ENCODE results near the gene PPM1A. TPM values are rescaled to one million over a fixed set of nuclear protein-coding genes. Genes with fewer than 3 reads are reported as not detected.

The PPM1A gene
- total and polyA plus RNA-seq, 2 of the 8 experiments (the other 6 are each of a cell fraction or from before 2014, with no cell fraction given), result 14.0 to 51.2 TPM

DNA sequence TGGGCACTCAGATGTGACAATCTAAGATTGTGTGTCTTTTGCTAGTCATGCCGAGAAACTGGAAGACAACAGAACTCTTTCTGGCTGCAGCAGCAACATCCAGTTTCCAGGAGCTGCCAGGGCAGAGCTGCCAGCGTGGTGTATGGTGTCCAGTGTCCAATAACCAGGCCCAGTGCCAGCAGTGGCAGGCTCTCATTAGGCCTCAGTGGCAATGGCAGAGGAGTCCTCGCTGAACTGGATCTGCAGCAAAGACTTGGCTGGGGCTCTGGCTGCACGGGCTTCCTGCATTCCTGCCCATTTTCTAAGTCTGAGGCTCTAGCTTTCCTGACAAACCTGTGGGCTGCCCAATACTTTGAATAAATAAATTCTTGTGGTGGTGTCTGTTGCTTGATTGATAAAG, 26.2 kb upstream of the PPM1A start:
- TF ChIP-seq SIX5 (IDR thresholded peaks at IDR 0.05; ENCODE audit: low read depth, low read length) (no peak), CHD2 (IDR thresholded peaks at IDR 0.05; ENCODE audit: low read length) (no peak), FOSL1 (IDR thresholded peaks at IDR 0.05; ENCODE audit: insufficient read depth, low read depth, low read length) (no peak), CREB1 (IDR thresholded peaks at IDR 0.05) (no peak), EP300 (IDR thresholded peaks at IDR 0.05; ENCODE audit: borderline replicate concordance in 1 of 2, low read depth in 2 of 2, low read length in 2 of 2) (no peak), ASH2L (IDR thresholded peaks at IDR 0.05; ENCODE audit: low read length) (no peak), TBP (IDR thresholded peaks at IDR 0.05; ENCODE audit: low read depth, low read length) (no peak)
- TF ChIP-seq, protein P1, sequence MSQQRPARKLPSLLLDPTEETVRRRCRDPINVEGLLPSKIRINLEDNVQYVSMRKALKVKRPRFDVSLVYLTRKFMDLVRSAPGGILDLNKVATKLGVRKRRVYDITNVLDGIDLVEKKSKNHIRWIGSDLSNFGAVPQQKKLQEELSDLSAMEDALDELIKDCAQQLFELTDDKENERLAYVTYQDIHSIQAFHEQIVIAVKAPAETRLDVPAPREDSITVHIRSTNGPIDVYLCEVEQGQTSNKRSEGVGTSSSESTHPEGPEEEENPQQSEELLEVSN (IDR thresholded peaks at IDR 0.05), result no peak
- H3K79me1 ChIP-seq (ENCODE audit: low read depth, low read length), result no peaks in the 10 kb centered on the region
- H2BK20ac ChIP-seq (ENCODE audit: low read length), result no peak overlapping the region
- H4K20me1 ChIP-seq (replicated peaks in 1 of 2; ENCODE audit: control insufficient read depth in 1 of 2, insufficient read depth in 2 of 2, low read length in 2 of 2), result no peaks in the 10 kb centered on the region
- H3K79me2 ChIP-seq (ENCODE audit: control insufficient read depth in 1 of 2, insufficient read depth in 2 of 2, low read length in 2 of 2), result no peaks in the 10 kb centered on the region
- POLR2A ChIA-PET (ENCODE audit: partially characterized antibody), result no interaction called here
- peak overlapping the region; percentile 57 for H2BK120ac ChIP-seq (replicated peaks; ENCODE audit: low read depth, low read length)
- no peaks in the 10 kb centered on the region for H3K36me3 ChIP-seq (ENCODE audit: control insufficient read depth in 2 of 4, insufficient read depth in 4 of 4, low read length in 3 of 4)
- no peak for DNase-seq (ENCODE audit: low read depth in 1 of 2, low spot score in 2 of 2)
- no peak overlapping the region for H4K91ac ChIP-seq (replicated peaks; ENCODE audit: insufficient read length, low read length)
- no peak for FAIRE-seq
- no peak overlapping the region for H3K4me2 ChIP-seq (ENCODE audit: insufficient read depth in 1 of 2, low read depth in 2 of 2, low read length in 2 of 2)
- no peak overlapping the region for H3K4me3 ChIP-seq (ENCODE audit: extremely low read depth in 1 of 4, insufficient read depth in 2 of 4, low read depth in 3 of 4, low read length in 4 of 4)
- 0 out of 2 replicates have a peak overlapping the region, but pooled peaks have one; percentile 6 for H2BK15ac ChIP-seq (ENCODE audit: low read length)
- H3K4me1 ChIP-seq (replicated peaks in 1 of 4; ENCODE audit: control insufficient read depth in 3 of 4, insufficient read depth in 4 of 4, low read length in 3 of 4), result peaks cover 0 to 5% (median 0%) of the 10 kb centered on the region in 4 experiments; a peak in 1 of 7 replicates
- H2BK12ac ChIP-seq (ENCODE audit: low read depth, low read length), result no peak overlapping the region
- 86% methylated on average over 4 of the region's 4 CpGs; no CpG with 5 or more reads in 1 of the 2 experiments for WGBS, 2 experiments (ENCODE audit: extremely low coverage in 1 of 2, insufficient coverage in 1 of 2, insufficient read length in 1 of 2, insufficient replicate concordance in 2 of 2, low coverage in 1 of 2, low lambda C conversion rate in 2 of 2, missing lambda C conversion rate in 1 of 2)
- no peak overlapping the region for H4K8ac ChIP-seq (ENCODE audit: extremely low read depth, insufficient read depth, low read length)
- H3K23ac ChIP-seq (ENCODE audit: insufficient read length), result peak overlapping the region; percentile 74
- no peaks in the 10 kb centered on the region for H3K23me2 ChIP-seq (ENCODE audit: low read depth, low read length)
- H2BK5ac ChIP-seq (ENCODE audit: low read depth, low read length), result 0 out of 2 replicates have a peak overlapping the region, but pooled peaks have one; percentile 25
- no peak overlapping the region for H3K9ac ChIP-seq (replicated peaks in 1 of 4; ENCODE audit: extremely low read depth in 1 of 4, low read depth in 3 of 4, low read length in 3 of 4)
- no peak overlapping the region for H3K14ac ChIP-seq (ENCODE audit: insufficient read length)
- peak overlapping the region; percentile 92; the same call in 1 of the 2 replicates for H2AFZ ChIP-seq (ENCODE audit: low read length)
- no peak overlapping the region for H3K18ac ChIP-seq (ENCODE audit: extremely low read depth, low read length)
- H4K5ac ChIP-seq (ENCODE audit: insufficient read length, low read depth, low read length), result no peak overlapping the region
- CTCF ChIA-PET (ENCODE audit: partially characterized antibody), result no interaction called here
- H3K27me3 ChIP-seq (replicated peaks in 1 of 4; ENCODE audit: control insufficient read depth in 3 of 4, extremely low read depth in 1 of 4, insufficient read depth in 3 of 4, low read length in 3 of 4), result no peaks in the 10 kb centered on the region; a peak in 1 of 7 replicates
- no peak overlapping the region; the same call in 1 of the 2 replicates for H2AK5ac ChIP-seq (ENCODE audit: low read depth, low read length)
- H3K27ac ChIP-seq (ENCODE audit: low read depth, low read length), result no peak overlapping the region
- no peak overlapping the region for H3K56ac ChIP-seq (replicated peaks; ENCODE audit: insufficient read length, low read depth, low read length)
- no peak overlapping the region for H3K4ac ChIP-seq (replicated peaks; ENCODE audit: insufficient read length, low read depth, low read length)
- H3K9me3 ChIP-seq (ENCODE audit: insufficient read depth in 2 of 2, low read depth in 1 of 2, low read length in 1 of 2), result no peaks in the 10 kb centered on the region

Data from H1 (cell line).